Breast epithelium (tissue), 3 donors: ENCODE measurements around the gene PAPOLG.

Experiments
- CTCF ChIP-seq, 3 donors: fragments of 450-650 bp; IDR thresholded peaks; one replicate each; pipeline ENCODE4 v1.5.1; 2016 to 2017; ENCODE audit warnings: antibody characterized with exemption in 3 of 3, mild to moderate bottlenecking in 3 of 3, moderate library complexity in 3 of 3
- POLR2AphosphoS5 ChIP-seq, 3 donors: sonication (generic); formaldehyde crosslinking; IDR thresholded peaks; one replicate each; pipeline ENCODE4 v1.6.1; 2017; ENCODE audit warnings: antibody characterized with exemption in 3 of 3

GRCh38 chr2:60780721-60781120, 24.7 kb downstream of the PAPOLG start:
- TF ChIP-seq CTCF (IDR thresholded peaks at IDR 0.05) (no peak), POLR2AphosphoS5 (IDR thresholded peaks at IDR 0.05) (no peak)
